Thyroid gland (tissue), 4 donors: ENCODE data around the gene PLSCR1. TPM values are rescaled to one million over a fixed set of nuclear protein-coding genes. Genes with fewer than 3 reads are reported as not detected.

Source experiments
- DNase-seq, 2 donors: peaks; one replicate each; pipeline ENCODE4 v3.0.0-alpha.2; 2019
- H3K27ac ChIP-seq, 3 donors: fragments of 200-600 bp; sonication (generic); 1 replicate in 2 of 3; 2 replicates in 1 of 3; pipeline ENCODE4 v1.5.1; 2016 to 2019; ENCODE audit warnings: mild to moderate bottlenecking in 1 of 3, moderate library complexity in 1 of 3
- H3K27me3 ChIP-seq: fragments of 200-600 bp; sonication (generic); one replicate; pipeline ENCODE4 v1.5.1; 2019
- H3K36me3 ChIP-seq, 2 donors: fragments of 200-600 bp; sonication (generic); one replicate each; pipeline ENCODE4 v1.5.1; 2016 to 2019
- H3K4me1 ChIP-seq, 2 donors: fragments of 200-600 bp; sonication (generic); one replicate each; pipeline ENCODE4 v1.5.1; 2017 to 2019
- H3K4me3 ChIP-seq, 3 donors: fragments of 200-600 bp; sonication (generic); replicated peaks in 1 of 3; 1 replicate in 2 of 3; 2 replicates in 1 of 3; pipeline ENCODE4 v1.5.1; 2016; ENCODE audit warnings: mild to moderate bottlenecking in 1 of 3
- H3K9me3 ChIP-seq: fragments of 200-600 bp; sonication (generic); one replicate; pipeline ENCODE4 v1.5.1; 2017
- CTCF ChIP-seq, 6 experiments: fragments of 200-600 bp in 3 of 6; fragments of 450-650 bp in 3 of 6; sonication (generic) in 3 of 6; IDR thresholded peaks; one replicate each; pipeline ENCODE4 v1.5.1; 2016 to 2019; ENCODE audit warnings: antibody characterized with exemption in 6 of 6, mild to moderate bottlenecking in 2 of 6, inconsistent platforms in 1 of 6, moderate library complexity in 1 of 6
- POLR2A ChIP-seq, 2 donors: fragments of 450-650 bp; IDR thresholded peaks; one replicate each; pipeline ENCODE4 v1.6.1; 2017; ENCODE audit warnings: antibody characterized with exemption in 2 of 2, mild to moderate bottlenecking in 2 of 2, moderate library complexity in 1 of 2
- WGBS, 2 donors: methylation state at CpG; one replicate each; pipeline ENCODE4 v1.1.5; 2017; 5-methylcytosine and 5-hydroxymethylcytosine counted together
- intact Hi-C: fragments of 100-400 bp; cut with DNase I; formaldehyde crosslinking; loops from one replicate; pipeline ENCODE4 v1.15.1; 2023
- small RNA-seq: library from RNA; depleted of rRNA; stranded (forward); fragments of <200 nt; gene quantifications from one replicate; pipeline ENCODE3, GENCODE V24; 2016
- total RNA-seq, 4 donors: library from RNA; depleted of rRNA; stranded (reverse); fragments of >200 nt; gene quantifications; one replicate each; pipeline ENCODE4 v1.2.3, GENCODE V29; 2016

Gene PLSCR1
- total RNA-seq, 4 donors from 2014 or later, result 57.6 to 103 (median 77.3) TPM

- H3K9me3 ChIP-seq, result no peaks in the 10 kb centered on the region
- no peak overlapping the region for H3K4me3 ChIP-seq
- intact Hi-C loops, result no loop called here
- no peaks in the 10 kb centered on the region for H3K36me3 ChIP-seq
- H3K27ac ChIP-seq, result no peak overlapping the region
- DNase-seq, result peak; percentile 18 to 22
- H3K4me1 ChIP-seq, result peaks cover 0 to 5% of the 10 kb centered on the region in 2 donors
- WGBS, 2 donors, result 45 to 57% methylated on average over 4 of the region's 4 CpGs
- TF ChIP-seq CTCF (IDR thresholded peaks at IDR 0.05), result no peak
- no peak for TF ChIP-seq POLR2A (IDR thresholded peaks at IDR 0.05)
- H3K27me3 ChIP-seq, result no peaks in the 10 kb centered on the region
Measured at GRCh38 chr3:146468234-146468633, 76.2 kb downstream of the PLSCR1 start.

- Histone ChIP-seq H3K27ac (no peak overlapping the region), H3K27me3 (no peaks in the 10 kb centered on the region), H3K36me3 (no peaks in the 10 kb centered on the region), H3K4me1 (peaks cover 0 to 5% of the 10 kb centered on the region in 2 donors), H3K9me3 (no peaks in the 10 kb centered on the region), H3K4me3 (no peak overlapping the region)
- intact Hi-C loops, result no loop called here
- TF ChIP-seq POLR2A (IDR thresholded peaks at IDR 0.05), result no peak
- TF ChIP-seq CTCF (IDR thresholded peaks at IDR 0.05), result no peak
- WGBS, 2 donors, result 0% methylated on average over 1 of the region's 1 CpG
- DNase-seq, result no peak
Measured at GRCh38 chr3:146466604-146467003, 77.8 kb downstream of the PLSCR1 start.

GRCh38 chr3:146465693-146466465 is 78.5 kb downstream of the PLSCR1 start:
- Histone ChIP-seq H3K27me3 (no peaks in the 10 kb centered on the region), H3K4me3 (no peak overlapping the region), H3K9me3 (no peaks in the 10 kb centered on the region), H3K4me1 (peaks cover 0 to 5% of the 10 kb centered on the region in 2 donors), H3K36me3 (no peaks in the 10 kb centered on the region), H3K27ac (no peak overlapping the region)
- no peak for DNase-seq
- intact Hi-C loops, result no loop called here
- WGBS, 2 donors, result 90 to 94% methylated on average over 6 of the region's 6 CpGs
- no peak for TF ChIP-seq POLR2A (IDR thresholded peaks at IDR 0.05)
- no peak for TF ChIP-seq CTCF (IDR thresholded peaks at IDR 0.05)

Small RNA genes lying within 50 kb of the gene (small RNA-seq; reads per million reads assigned to genes)
- gene RNU6-428P, result not detected

Other genes starting within 250 kb of the PLSCR1 start
- gene PLSCR2, start 75.0 kb downstream of the PLSCR1 start, total RNA-seq, result not detected
- gene PLSCR5, start 60.7 kb upstream of the PLSCR1 start, total RNA-seq, result not detected